Right lobe of liver (tissue), 6 donors: ENCODE measurements around the gene PER2. TPM values are rescaled to one million over a fixed set of nuclear protein-coding genes. Genes with fewer than 3 reads are reported as not detected.
"Not testable (repeated sequence)": the region's sequence is repeated elsewhere in the genome, so short reads cannot be mapped to it uniquely, and the experiment has no call there.

ENCODE experiments used
- ATAC-seq, 4 donors: fragments of 200-7000 bp; cut with Tn5 transposase; one replicate each; pipeline ENCODE4 v1.9.1; 2020; ENCODE audit warnings: mild to moderate bottlenecking in 4 of 4, moderate library complexity in 4 of 4
- DNase-seq, 3 donors: peaks; one replicate each; pipeline ENCODE4 v3.0.0-alpha.2; 2020
- H3K27ac ChIP-seq, 3 donors: fragments of 200-600 bp; one replicate each; pipeline ENCODE4 v1.8.0; 2022
- H3K27me3 ChIP-seq, 2 donors: fragments of 200-600 bp; one replicate each; pipeline ENCODE4 v1.8.0; 2022
- H3K36me3 ChIP-seq, 4 donors: fragments of 200-600 bp; sonication (generic) in 1 of 4; one replicate each; pipeline versions ENCODE4 v1.5.1 to v1.8.0; 2017 to 2022; ENCODE audit warnings: control low read depth in 1 of 4
- H3K4me1 ChIP-seq, 4 donors: fragments of 200-600 bp; sonication (generic) in 1 of 4; one replicate each; pipeline versions ENCODE4 v1.5.1 to v1.8.0; 2017 to 2022; ENCODE audit warnings: control low read depth in 1 of 4
- H3K4me3 ChIP-seq, 3 donors: fragments of 200-600 bp; one replicate each; pipeline ENCODE4 v1.8.0; 2022
- H3K9me3 ChIP-seq, 4 donors: fragments of 200-600 bp; sonication (generic) in 1 of 4; one replicate each; pipeline versions ENCODE4 v1.5.1 to v1.8.0; 2017 to 2022; ENCODE audit warnings: control low read depth in 1 of 4
- CTCF ChIP-seq, 4 donors: fragments of 200-600 bp in 3 of 4; fragments of 450-650 bp in 1 of 4; IDR thresholded peaks; one replicate each; pipeline versions ENCODE4 v1.5.1 to v1.8.0; 2016 to 2022; ENCODE audit warnings: antibody characterized with exemption in 4 of 4, mild to moderate bottlenecking in 2 of 4
- POLR2A ChIP-seq: fragments of 450-650 bp; IDR thresholded peaks from one replicate; pipeline ENCODE4 v1.6.1; 2017; ENCODE audit warnings: antibody characterized with exemption, mild to moderate bottlenecking
- WGBS: methylation state at CpG from one replicate; pipeline ENCODE4 v1.1.6; 2018; ENCODE audit warnings: low coverage, low lambda C conversion rate; ENCODE audit not compliant: insufficient coverage; ENCODE audit errors: missing lambda C conversion rate; 5-methylcytosine and 5-hydroxymethylcytosine counted together
- intact Hi-C, 2 donors: fragments of 100-400 bp; cut with DNase I; formaldehyde crosslinking; loops; one replicate each; pipeline versions ENCODE4 v1.11.2 to v1.14.1; 2022
- total RNA-seq, 6 experiments: library from RNA; depleted of rRNA in 2 of 6; stranded (reverse); fragments of >200 nt in 2 of 6; fragmentation: NEBNext Ultra II Directional in 3 of 6; extraction: Animal tissue kit (Norgen Biotek cat#: 25700) in 3 of 6; gene quantifications; one replicate each; pipeline versions ENCODE4 v1.1.0 to v1.2.4, GENCODE V29; 2016 to 2023
- donor health status: DM: no; HTN: yes; CAD: no.
- donor health status: DM: no; HTN: no; CAD: no.
- donor health status: DM: no; HTN: no; CAD: no.
- donor health status: DM: no; HTN: yes; CAD: no.
- donor health status: DM: no; HTN: yes; CAD: no.

The PER2 gene
- total RNA-seq, 6 experiments from 2014 or later: 4.5 to 12.5 (median 6.1) TPM

GRCh38 chr2:238272156-238272555, 16.3 kb downstream of the PER2 start:
- ATAC-seq: no peak

GRCh38 chr2:238271686-238272085, 16.7 kb downstream of the PER2 start:
- Histone ChIP-seq H3K36me3 (peaks cover 0 to 35% (median 13%) of the 10 kb centered on the region in 4 donors), H3K4me1 (peaks cover 0 to 19% (median 7%) of the 10 kb centered on the region in 4 donors)
- WGBS: 66% methylated on average over 7 of the region's 8 CpGs
- ATAC-seq, H3K27me3 ChIP-seq, intact Hi-C loops, H3K4me3 ChIP-seq, H3K27ac ChIP-seq, H3K9me3 ChIP-seq: not testable (repeated sequence)
- peak in 1 of 3 donors; percentile 11 for DNase-seq

More at GRCh38 chr2:238272156-238272555, 16.3 kb downstream of the PER2 start:
- no peak for TF ChIP-seq CTCF (IDR thresholded peaks at IDR 0.05)
- TF ChIP-seq POLR2A: no peak
- Histone ChIP-seq H3K27me3 (no peaks in the 10 kb centered on the region), H3K27ac (no peak overlapping the region), H3K4me3 (no peak overlapping the region), H3K4me1 (peaks cover 0 to 19% (median 7%) of the 10 kb centered on the region in 4 donors), H3K9me3 (no peaks in the 10 kb centered on the region), H3K36me3 (peaks cover 0 to 38% (median 14%) of the 10 kb centered on the region in 4 donors)
- intact Hi-C loops: no loop called here
- WGBS: 100% methylated on average over 4 of the region's 4 CpGs
- DNase-seq: peak in 1 of 3 donors; percentile 42

DNA sequence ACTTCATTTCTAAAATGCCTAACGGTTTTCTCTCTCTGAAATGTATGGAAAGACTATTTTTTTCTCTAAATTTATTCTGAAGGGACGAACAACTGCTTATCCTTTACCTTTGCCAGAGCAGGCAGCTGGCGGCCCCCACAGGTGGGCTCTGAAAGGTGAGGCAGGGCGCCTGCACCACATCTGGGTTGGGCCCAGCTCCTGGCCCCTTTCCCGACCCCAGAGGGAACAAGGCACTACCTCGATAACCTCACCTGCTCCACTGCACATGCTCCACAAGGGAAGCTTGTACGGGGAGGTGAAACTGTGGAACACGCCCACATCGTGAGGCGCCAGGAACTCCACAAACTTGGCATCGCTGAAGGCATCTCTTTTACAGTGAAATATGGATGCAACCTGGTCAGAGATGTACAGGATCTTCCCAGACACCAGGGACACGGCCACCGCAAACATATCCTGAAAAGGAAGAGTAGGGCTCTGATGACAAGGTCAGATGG, 17.3 kb downstream of the PER2 start:
- WGBS: 66% methylated on average over 13 of the region's 13 CpGs
- DNase-seq (peak in 1 of 3 donors; percentile 30), ATAC-seq (no peak)
- peaks cover 0 to 29% (median 13%) of the 10 kb centered on the region in 4 donors for H3K36me3 ChIP-seq
- intact Hi-C loops: no loop called here
- TF ChIP-seq CTCF (IDR thresholded peaks at IDR 0.05) (no peak), POLR2A (no peak)
- no peaks in the 10 kb centered on the region for H3K27me3 ChIP-seq
- no peak overlapping the region for H3K4me3 ChIP-seq
- no peak overlapping the region for H3K27ac ChIP-seq
- peaks cover 0 to 19% (median 7%) of the 10 kb centered on the region in 4 donors for H3K4me1 ChIP-seq
- no peaks in the 10 kb centered on the region for H3K9me3 ChIP-seq

GRCh38 chr2:238270606-238271005, 17.8 kb downstream of the PER2 start:
- Histone ChIP-seq H3K4me1 (peaks cover 0 to 19% (median 7%) of the 10 kb centered on the region in 4 donors), H3K27me3 (no peaks in the 10 kb centered on the region), H3K4me3 (no peak overlapping the region), H3K9me3 (no peaks in the 10 kb centered on the region), H3K27ac (no peak overlapping the region), H3K36me3 (peaks cover 0 to 27% (median 14%) of the 10 kb centered on the region in 4 donors)
- WGBS: 100% methylated on average over 1 of the region's 9 CpGs
- intact Hi-C loops: no loop called here
- TF ChIP-seq CTCF (IDR thresholded peaks at IDR 0.05) (no peak), POLR2A (no peak)
- no peak for ATAC-seq
- peak in 1 of 3 donors; percentile 53 for DNase-seq

GRCh38 chr2:238269741-238270140, 18.7 kb downstream of the PER2 start:
- WGBS: 100% methylated on average over 2 of the region's 6 CpGs
- DNase-seq (peak in 1 of 3 donors; percentile 5), ATAC-seq (no peak)
- intact Hi-C loops: no loop called here
- H3K4me1 ChIP-seq: peaks cover 0 to 14% (median 5%) of the 10 kb centered on the region in 4 donors
- H3K9me3 ChIP-seq: no peaks in the 10 kb centered on the region
- TF ChIP-seq POLR2A: no peak
- TF ChIP-seq CTCF (IDR thresholded peaks at IDR 0.05): no peak
- peaks cover 0 to 32% (median 12%) of the 10 kb centered on the region in 4 donors for H3K36me3 ChIP-seq
- no peak overlapping the region for H3K27ac ChIP-seq
- no peaks in the 10 kb centered on the region for H3K27me3 ChIP-seq
- no peak overlapping the region for H3K4me3 ChIP-seq
